ENCODE results near the gene BSND.

GRCh38 chr1:55040933-55041494, 42.3 kb downstream of the BSND start:
- TF ChIP-seq, protein P1, sequence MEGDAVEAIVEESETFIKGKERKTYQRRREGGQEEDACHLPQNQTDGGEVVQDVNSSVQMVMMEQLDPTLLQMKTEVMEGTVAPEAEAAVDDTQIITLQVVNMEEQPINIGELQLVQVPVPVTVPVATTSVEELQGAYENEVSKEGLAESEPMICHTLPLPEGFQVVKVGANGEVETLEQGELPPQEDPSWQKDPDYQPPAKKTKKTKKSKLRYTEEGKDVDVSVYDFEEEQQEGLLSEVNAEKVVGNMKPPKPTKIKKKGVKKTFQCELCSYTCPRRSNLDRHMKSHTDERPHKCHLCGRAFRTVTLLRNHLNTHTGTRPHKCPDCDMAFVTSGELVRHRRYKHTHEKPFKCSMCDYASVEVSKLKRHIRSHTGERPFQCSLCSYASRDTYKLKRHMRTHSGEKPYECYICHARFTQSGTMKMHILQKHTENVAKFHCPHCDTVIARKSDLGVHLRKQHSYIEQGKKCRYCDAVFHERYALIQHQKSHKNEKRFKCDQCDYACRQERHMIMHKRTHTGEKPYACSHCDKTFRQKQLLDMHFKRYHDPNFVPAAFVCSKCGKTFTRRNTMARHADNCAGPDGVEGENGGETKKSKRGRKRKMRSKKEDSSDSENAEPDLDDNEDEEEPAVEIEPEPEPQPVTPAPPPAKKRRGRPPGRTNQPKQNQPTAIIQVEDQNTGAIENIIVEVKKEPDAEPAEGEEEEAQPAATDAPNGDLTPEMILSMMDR (IDR thresholded peaks at IDR 0.05; ENCODE audit: poor library complexity, severe bottlenecking): no peak
- TF ChIP-seq EZH2 (IDR thresholded peaks at IDR 0.05; ENCODE audit: borderline replicate concordance, insufficient read depth, low read length, poor library complexity, severe bottlenecking): no peak
- TF ChIP-seq MXI1 (conservative IDR thresholded peaks at IDR 0.05; ENCODE audit: poor library complexity, severe bottlenecking): no peak
- TF ChIP-seq POLR2AphosphoS5 (IDR thresholded peaks at IDR 0.05): no peak
- no peak for TF ChIP-seq TAF1 (IDR thresholded peaks at IDR 0.05; ENCODE audit: low read depth)

Measured in neural cell (in vitro differentiated cells).